WI38 (cell line): Measurements from ENCODE around the gene INPP5A.
"Not testable (repeated sequence)": the region's sequence is repeated elsewhere in the genome, so short reads cannot be mapped to it uniquely, and the experiment has no call there.

Source experiments
- H3K4me3 ChIP-seq: 2 replicates; pipeline ENCODE4 v1.5.1; 2011; ENCODE audit warnings: low read depth, mild to moderate bottlenecking, control low read depth, low read length
- TF ChIP-seq, protein P1 (sequence below): IDR thresholded peaks from 2 replicates; pipeline ENCODE4 v1.5.1; 2012; ENCODE audit warnings: low read depth, mild to moderate bottlenecking, control low read depth, low read length

The INPP5A gene

DNA sequence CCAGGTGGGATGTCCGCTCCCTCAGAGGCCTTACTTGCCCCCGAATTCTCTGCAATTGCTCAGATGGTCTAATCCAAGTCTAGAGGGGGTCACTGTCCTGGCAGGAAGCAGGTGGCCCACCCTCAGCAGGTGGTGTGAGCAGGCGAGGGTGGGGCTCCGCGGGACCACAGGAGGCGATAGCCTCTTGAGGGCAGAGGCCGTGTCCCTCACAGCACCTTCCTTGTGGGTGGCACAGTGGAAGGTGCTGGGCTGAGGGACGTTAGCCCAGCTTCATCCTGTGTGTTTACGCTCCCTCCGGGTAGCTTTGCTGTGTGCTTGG lies 38.3 kb upstream of the INPP5A start:
- TF ChIP-seq, protein P1, sequence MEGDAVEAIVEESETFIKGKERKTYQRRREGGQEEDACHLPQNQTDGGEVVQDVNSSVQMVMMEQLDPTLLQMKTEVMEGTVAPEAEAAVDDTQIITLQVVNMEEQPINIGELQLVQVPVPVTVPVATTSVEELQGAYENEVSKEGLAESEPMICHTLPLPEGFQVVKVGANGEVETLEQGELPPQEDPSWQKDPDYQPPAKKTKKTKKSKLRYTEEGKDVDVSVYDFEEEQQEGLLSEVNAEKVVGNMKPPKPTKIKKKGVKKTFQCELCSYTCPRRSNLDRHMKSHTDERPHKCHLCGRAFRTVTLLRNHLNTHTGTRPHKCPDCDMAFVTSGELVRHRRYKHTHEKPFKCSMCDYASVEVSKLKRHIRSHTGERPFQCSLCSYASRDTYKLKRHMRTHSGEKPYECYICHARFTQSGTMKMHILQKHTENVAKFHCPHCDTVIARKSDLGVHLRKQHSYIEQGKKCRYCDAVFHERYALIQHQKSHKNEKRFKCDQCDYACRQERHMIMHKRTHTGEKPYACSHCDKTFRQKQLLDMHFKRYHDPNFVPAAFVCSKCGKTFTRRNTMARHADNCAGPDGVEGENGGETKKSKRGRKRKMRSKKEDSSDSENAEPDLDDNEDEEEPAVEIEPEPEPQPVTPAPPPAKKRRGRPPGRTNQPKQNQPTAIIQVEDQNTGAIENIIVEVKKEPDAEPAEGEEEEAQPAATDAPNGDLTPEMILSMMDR, result no peak
- H3K4me3 ChIP-seq, result no peak overlapping the region

GRCh38 chr10:132500781-132501415 lies 36.7 kb upstream of the INPP5A start:
- H3K4me3 ChIP-seq, result no peak overlapping the region

DNA sequence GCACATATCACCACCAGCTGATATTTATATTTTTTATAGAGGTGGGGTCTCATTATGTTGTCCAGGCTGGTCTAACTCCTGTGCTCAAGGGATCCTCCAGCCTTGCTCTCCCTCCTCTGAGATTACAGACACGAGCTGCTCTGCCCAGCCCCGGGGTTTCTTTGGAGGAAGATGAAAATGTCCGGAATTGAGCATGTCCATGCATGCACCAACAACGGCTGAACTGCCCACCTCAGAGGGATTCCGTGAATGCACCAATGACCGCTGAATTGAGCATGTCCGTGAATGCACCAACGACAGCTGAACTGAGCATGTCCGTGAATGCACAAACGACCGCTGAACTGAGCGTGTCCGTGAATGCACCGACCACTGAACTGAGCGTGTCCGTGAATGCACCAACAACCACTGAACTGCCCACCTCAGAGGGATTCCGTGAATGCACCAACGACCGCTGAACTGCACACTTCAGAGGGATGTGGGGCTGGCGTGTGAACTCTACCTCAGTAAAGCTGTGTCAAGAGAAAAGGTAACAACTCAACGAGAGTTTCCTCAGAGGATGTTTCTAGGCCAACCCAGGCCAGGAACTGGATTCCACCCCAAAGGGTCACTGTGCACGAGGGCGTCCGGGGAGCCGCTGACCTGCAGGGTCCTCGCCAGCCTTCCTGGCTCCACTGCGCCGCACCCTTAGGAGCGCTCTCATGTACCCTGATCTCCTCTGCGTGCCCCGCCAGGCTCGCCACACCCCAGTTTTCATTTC lies 34.9 kb upstream of the INPP5A start:
- H3K4me3 ChIP-seq, result no peak overlapping the region
- TF ChIP-seq, protein P1, result no peak

More at GRCh38 chr10:132500781-132501415, 36.7 kb upstream of the INPP5A start:
- TF ChIP-seq, protein P1, result no peak

DNA sequence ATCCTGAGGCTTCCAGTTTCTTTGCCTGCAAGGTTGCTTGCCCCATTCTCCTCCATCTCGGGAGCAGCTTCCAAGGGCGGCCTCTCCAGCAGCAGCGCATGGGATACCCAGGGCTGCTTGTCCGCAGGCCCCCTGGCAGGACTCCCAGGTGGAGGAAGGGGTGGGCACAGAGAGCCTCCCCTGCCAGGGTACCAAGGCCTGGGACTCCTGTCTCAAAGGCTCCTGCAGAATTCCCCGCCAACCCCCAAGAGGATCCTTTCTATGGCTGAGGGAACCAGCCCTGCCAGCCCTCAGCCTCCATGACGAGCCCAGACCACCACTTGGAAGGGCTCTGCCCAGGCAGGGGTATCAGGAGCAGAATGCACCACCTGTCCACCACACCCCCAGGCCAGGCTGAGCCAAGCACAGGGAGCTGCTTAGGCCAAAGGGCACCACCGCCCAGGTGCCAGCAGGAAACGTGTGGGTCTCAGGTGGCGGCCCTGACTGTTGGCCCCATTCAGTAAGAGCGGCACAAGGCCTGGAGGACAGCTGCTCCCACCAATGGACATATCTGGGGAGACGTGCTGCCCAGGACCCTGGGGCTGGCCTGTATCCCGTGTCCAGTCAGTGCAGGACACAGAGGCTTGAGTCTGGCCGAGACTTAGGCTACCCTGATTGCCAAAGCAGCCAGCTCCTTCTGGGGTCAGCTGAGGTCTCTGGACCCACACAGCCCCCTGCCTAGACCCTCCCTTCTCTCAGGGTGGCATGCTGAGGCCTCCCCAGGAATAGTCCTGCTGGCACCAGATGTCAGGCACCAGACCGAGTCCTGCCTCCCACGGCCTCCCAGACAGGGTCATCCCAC lies 33.8 kb upstream of the INPP5A start:
- H3K4me3 ChIP-seq, result no peak overlapping the region
- TF ChIP-seq, protein P1, result no peak

GRCh38 chr10:132504501-132505272 lies 32.9 kb upstream of the INPP5A start:
- TF ChIP-seq, protein P1, result no peak
- H3K4me3 ChIP-seq, result no peak overlapping the region

DNA sequence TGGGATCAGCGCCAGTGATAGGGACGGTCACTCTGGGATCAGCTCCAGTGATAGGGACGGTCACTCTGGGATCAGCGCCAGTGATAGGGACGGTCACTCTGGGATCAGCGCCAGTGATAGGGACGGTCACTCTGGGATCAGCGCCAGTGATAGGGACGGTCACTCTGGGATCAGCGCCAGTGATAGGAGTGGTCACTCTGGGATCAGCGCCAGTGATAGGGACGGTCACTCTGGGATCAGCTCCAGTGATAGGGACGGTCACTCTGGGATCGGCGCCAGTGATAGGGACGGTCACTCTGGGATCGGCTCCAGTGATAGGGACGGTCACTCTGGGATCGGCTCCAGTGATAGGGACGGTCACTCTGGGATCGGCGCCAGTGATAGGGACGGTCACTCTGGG lies 32.0 kb upstream of the INPP5A start:
- not testable (repeated sequence) for H3K4me3 ChIP-seq

DNA sequence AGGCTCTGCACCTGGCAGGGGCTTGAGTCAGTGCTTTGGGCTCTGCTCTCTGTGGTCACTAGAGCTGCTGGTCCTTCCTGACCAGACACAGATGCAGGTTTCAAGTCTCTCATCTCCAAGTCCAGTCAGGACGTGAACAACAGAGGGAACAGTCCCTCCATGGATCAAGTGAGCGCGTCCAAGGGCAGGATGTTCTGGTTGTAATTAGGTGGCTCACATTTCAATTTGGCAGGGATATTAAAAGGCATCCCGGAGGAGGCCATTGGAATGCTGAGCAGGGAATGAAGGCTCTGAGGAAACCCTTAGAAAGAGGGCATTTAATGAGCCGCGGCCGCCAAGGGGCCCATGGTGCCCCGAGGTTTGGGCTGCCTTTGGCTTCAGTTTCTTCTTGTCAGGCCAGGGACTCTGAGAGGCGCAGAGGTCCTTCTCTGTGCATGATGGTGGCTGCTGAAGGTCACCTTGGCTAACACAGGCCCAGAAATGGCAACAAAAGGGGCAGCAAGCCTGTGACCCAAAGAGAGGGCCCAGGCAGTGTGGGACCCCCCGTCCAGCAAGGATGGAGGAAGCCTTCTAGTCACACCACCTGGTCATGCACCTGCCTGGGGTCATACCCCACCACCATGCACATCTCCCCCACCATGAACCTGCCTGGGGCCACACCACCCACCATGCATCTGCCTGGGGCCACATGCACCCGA lies 30.7 kb upstream of the INPP5A start:
- TF ChIP-seq, protein P1, result no peak
- H3K4me3 ChIP-seq, result no peak overlapping the region
